K562 (cell line): ENCODE measurements around the gene BLM. TPM values are rescaled to one million over a fixed set of nuclear protein-coding genes. Genes with fewer than 3 reads are reported as not detected.

Experiments
- BRD4 ChIP-seq: fragments of 200-600 bp; sonication (generic); IDR thresholded peaks from 2 replicates; pipeline ENCODE4 v1.6.1; 2017; ENCODE audit warnings: inconsistent platforms
- CBFA2T3 ChIP-seq: fragments of 450-650 bp; IDR thresholded peaks from 2 replicates; pipeline ENCODE4 v1.6.1; 2017
- CUX1 ChIP-seq: fragments of 200-800 bp; sonication (Bioruptor generic); IDR thresholded peaks from 2 replicates; pipeline ENCODE4 v1.6.1; 2016; ENCODE audit warnings: missing genetic modification characterization, missing compliant biosample characterization
- ELF1 ChIP-seq: fragments of 200-800 bp; sonication (Bioruptor generic); IDR thresholded peaks from 2 replicates; pipeline ENCODE4 v1.6.1; 2016; ENCODE audit warnings: missing genetic modification characterization, missing compliant biosample characterization
- IRF2 ChIP-seq: sonication (generic); formaldehyde crosslinking; IDR thresholded peaks from 2 replicates; pipeline ENCODE4 v1.8.1; 2022; ENCODE audit warnings: mild to moderate bottlenecking, missing genetic modification reagents
- LARP7 ChIP-seq: fragments of 450-650 bp; IDR thresholded peaks from 2 replicates; pipeline ENCODE4 v1.6.1; 2016
- NCOA2 ChIP-seq, 2 experiments: fragments of 450-650 bp; IDR thresholded peaks; 2 replicates each; pipeline ENCODE4 v1.6.1; 2018; ENCODE audit warnings: mild to moderate bottlenecking in 2 of 2, moderate library complexity in 1 of 2; ENCODE audit not compliant: partially characterized antibody in 2 of 2
- NFE2 ChIP-seq: IDR thresholded peaks from 2 replicates; pipeline ENCODE4 v1.6.1; 2014; ENCODE audit warnings: antibody characterized with exemption, low read depth
- PKNOX1 ChIP-seq: fragments of 450-650 bp; IDR thresholded peaks from 2 replicates; pipeline ENCODE4 v1.6.1; 2016
- SETDB1 ChIP-seq: IDR thresholded peaks from one replicate; pipeline ENCODE4 v1.6.1; 2012; ENCODE audit warnings: low read length, control low read depth, inconsistent platforms
- SLC30A9 ChIP-seq: fragments of 250-450 bp; sonication (Bioruptor Pico); IDR thresholded peaks from 2 replicates; pipeline ENCODE4 v1.8.0; 2022; ENCODE audit warnings: mild to moderate bottlenecking, moderate library complexity
- SREBF2 ChIP-seq: sonication (generic); formaldehyde crosslinking; IDR thresholded peaks from 2 replicates; pipeline ENCODE4 v1.4.0; 2020; ENCODE audit warnings: mild to moderate bottlenecking, missing genetic modification reagents
- TAF15 ChIP-seq: fragments of 200-400 bp; formaldehyde crosslinking; IDR thresholded peaks from 2 replicates; pipeline ENCODE4 v1.6.1; 2017; ENCODE audit warnings: mild to moderate bottlenecking, low read depth, low read length, moderate library complexity
- TCFL5 ChIP-seq: fragments of 250-450 bp; sonication (Bioruptor Pico); conservative IDR thresholded peaks from 2 replicates; pipeline ENCODE4 v1.6.1; 2021; ENCODE audit warnings: mild to moderate bottlenecking, moderate library complexity, matching md5 sums
- USF1 ChIP-seq: sonication (generic); formaldehyde crosslinking; IDR thresholded peaks from 2 replicates; pipeline ENCODE4 v1.9.0; 2022; ENCODE audit warnings: mild to moderate bottlenecking, missing genetic modification reagents
- ZFP91 ChIP-seq: sonication (generic); formaldehyde crosslinking; IDR thresholded peaks from 2 replicates; pipeline ENCODE4 v1.8.0; 2022; ENCODE audit warnings: mild to moderate bottlenecking, missing genetic modification reagents
- ZFPM2 ChIP-seq: fragments of 250-450 bp; sonication (Bioruptor Pico); IDR thresholded peaks from 2 replicates; pipeline ENCODE4 v1.5.1; 2022; ENCODE audit warnings: mild to moderate bottlenecking
- ZNF133 ChIP-seq: fragments of 250-450 bp; sonication (Bioruptor Pico); IDR thresholded peaks from 2 replicates; pipeline ENCODE4 v1.4.0; 2020; ENCODE audit warnings: mild to moderate bottlenecking
- ZNF217 ChIP-seq: sonication (generic); formaldehyde crosslinking; IDR thresholded peaks from 2 replicates; pipeline ENCODE4 v1.8.0; 2022; ENCODE audit warnings: mild to moderate bottlenecking, missing genetic modification reagents
- ZNF232 ChIP-seq: sonication (generic); formaldehyde crosslinking; IDR thresholded peaks from 2 replicates; pipeline ENCODE4 v1.8.0; 2022; ENCODE audit warnings: mild to moderate bottlenecking, missing genetic modification reagents
- ZNF740 ChIP-seq, 3 experiments: fragments of 200-800 bp in 1 of 3; sonication (Bioruptor generic) in 1 of 3; sonication (generic) in 1 of 3; formaldehyde crosslinking in 1 of 3; IDR thresholded peaks; 2 replicates each; pipeline versions ENCODE4 v1.6.1 to v1.8.0; 2016 to 2022; ENCODE audit warnings: mild to moderate bottlenecking in 2 of 3, missing compliant biosample characterization in 2 of 3, missing genetic modification characterization in 2 of 3, missing genetic modification reagents in 1 of 3
- polyA plus RNA-seq, 8 experiments: library from polyadenylated mRNA; depleted of rRNA in 4 of 8; stranded (reverse) in 5 of 8; unstranded in 3 of 8; fragments of >200 nt; fragmentation: Nextera tagmentation in 2 of 8; fragmentation: Illumina TruSeq in 1 of 8; extraction: Ambion mirVana in 2 of 8; extraction: Trizol in 1 of 8; gene quantifications; 2 replicates each; pipeline versions ENCODE4 v1.2.1 to v1.2.3, GENCODE V29; 2011 to 2014; ENCODE audit warnings: inconsistent platforms in 1 of 8, missing spikeins in 1 of 8
- total RNA-seq, 7 experiments: library from RNA; depleted of rRNA in 6 of 7; stranded (reverse); fragments of >200 nt in 6 of 7; fragmentation: Illumina TruSeq in 2 of 7; extraction: Trizol in 2 of 7; gene quantifications; 2 replicates each; pipeline versions ENCODE4 v1.2.1 to v1.2.3, GENCODE V29; 2011 to 2021; ENCODE audit warnings: low replicate concordance in 1 of 7

The BLM gene
- total and polyA plus RNA-seq, 9 of the 15 experiments (the other 6 are each of a cell fraction or from before 2014, with no cell fraction given), result 21.0 to 56.0 (median 43.9) TPM

- TF ChIP-seq ZFP91 (CRISPR knock-in tag) (no peak), TCFL5 (CRISPR knock-in tag) (no peak), TAF15 (no peak), PKNOX1 (peak; percentile 17; the same call in 1 of the 2 replicates), SLC30A9 (CRISPR knock-in tag) (no peak), CBFA2T3 (peak; percentile 97), CUX1 (CRISPR knock-in tag) (peak; percentile 13; the same call in 1 of the 2 replicates), ZNF217 (no peak), NCOA2 (IDR thresholded peaks at IDR 0.05; ENCODE audit: partially characterized antibody in 2 of 2) (no peak), IRF2 (CRISPR knock-in tag) (no peak), ELF1 (tag) (no peak), NFE2 (peak; percentile 95), ZNF133 (CRISPR knock-in tag) (no peak), LARP7 (no peak), USF1 (CRISPR knock-in tag) (no peak), ZNF232 (CRISPR knock-in tag) (no peak), SETDB1 (no peak), SREBF2 (CRISPR knock-in tag) (no peak), ZFPM2 (no peak), ZNF740 (CRISPR knock-in tag; IDR thresholded peaks at IDR 0.05) (no peak), ZNF740 (tag; IDR thresholded peaks at IDR 0.05) (no peak), BRD4 (no peak)
Observed at GRCh38 chr15:90840954-90841353, 123.8 kb downstream of the BLM start (continued).
